Subcutaneous adipose tissue (tissue), 4 donors: ENCODE measurements around the gene BTLA. TPM values are rescaled to one million over a fixed set of nuclear protein-coding genes. Genes with fewer than 3 reads are reported as not detected.

Experiments used
- total RNA-seq, 4 donors: library from RNA; depleted of rRNA; stranded (reverse); fragments of >200 nt; gene quantifications; one replicate each; pipeline ENCODE4 v1.1.0, GENCODE V29; 2016
- TF ChIP-seq, protein P1 (sequence below): fragments of 450-650 bp; IDR thresholded peaks from one replicate; pipeline ENCODE4 v1.5.1; 2016; ENCODE audit warnings: low read depth, mild to moderate bottlenecking, control low read depth, antibody characterized with exemption, moderate library complexity

The BTLA gene
- total RNA-seq, 4 donors from 2014 or later, result 1.3 to 1.5 TPM; not detected in 2

DNA sequence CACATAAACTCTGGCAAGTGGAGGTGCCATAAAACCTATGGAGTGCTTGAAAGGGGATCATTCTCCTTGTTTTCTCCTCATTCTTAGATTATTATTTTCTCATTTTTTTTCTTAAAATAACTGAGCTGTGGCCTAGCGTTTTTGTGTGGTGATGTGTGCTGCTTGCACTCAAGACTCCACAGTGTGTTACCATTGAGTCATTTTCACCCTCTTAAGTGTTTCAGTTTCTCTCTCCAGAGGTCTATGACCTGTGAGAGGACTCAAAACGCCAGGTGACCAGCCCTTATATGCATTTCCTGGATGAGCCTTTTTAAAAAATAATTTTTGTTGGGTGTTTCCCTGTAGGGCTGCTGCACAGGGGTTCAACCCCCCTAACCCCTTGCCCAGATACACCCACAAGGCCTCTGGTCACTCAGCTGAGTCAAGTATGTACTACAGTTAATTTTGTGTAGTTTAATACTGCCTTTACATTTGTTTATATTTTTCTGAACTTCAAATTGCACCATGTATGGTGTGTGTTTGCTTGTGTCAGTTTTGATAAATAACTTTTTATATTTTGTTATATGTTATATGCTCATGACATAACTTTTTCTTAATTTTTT lies 15.4 kb upstream of the BTLA start:
- TF ChIP-seq, protein P1, sequence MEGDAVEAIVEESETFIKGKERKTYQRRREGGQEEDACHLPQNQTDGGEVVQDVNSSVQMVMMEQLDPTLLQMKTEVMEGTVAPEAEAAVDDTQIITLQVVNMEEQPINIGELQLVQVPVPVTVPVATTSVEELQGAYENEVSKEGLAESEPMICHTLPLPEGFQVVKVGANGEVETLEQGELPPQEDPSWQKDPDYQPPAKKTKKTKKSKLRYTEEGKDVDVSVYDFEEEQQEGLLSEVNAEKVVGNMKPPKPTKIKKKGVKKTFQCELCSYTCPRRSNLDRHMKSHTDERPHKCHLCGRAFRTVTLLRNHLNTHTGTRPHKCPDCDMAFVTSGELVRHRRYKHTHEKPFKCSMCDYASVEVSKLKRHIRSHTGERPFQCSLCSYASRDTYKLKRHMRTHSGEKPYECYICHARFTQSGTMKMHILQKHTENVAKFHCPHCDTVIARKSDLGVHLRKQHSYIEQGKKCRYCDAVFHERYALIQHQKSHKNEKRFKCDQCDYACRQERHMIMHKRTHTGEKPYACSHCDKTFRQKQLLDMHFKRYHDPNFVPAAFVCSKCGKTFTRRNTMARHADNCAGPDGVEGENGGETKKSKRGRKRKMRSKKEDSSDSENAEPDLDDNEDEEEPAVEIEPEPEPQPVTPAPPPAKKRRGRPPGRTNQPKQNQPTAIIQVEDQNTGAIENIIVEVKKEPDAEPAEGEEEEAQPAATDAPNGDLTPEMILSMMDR, result no peak

DNA sequence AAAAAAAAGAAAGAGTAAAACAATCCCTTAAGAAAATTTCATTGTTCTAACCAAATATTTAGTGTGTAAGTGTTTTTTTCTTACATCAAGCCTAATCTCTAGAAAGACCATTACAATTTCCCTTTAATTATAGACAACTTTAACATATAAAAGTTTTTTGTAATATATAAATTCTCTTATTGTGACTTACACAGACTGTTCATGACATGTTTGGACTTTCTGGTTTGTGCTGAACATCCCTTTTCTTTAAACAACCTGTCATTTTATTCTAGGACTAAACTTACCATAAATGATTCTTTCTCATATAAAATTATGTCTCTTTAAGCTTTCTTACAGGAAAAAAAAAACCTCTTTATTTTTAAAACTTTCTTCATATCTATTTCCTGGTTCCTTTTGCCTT lies 13.0 kb upstream of the BTLA start:
- TF ChIP-seq, protein P1, result no peak

DNA sequence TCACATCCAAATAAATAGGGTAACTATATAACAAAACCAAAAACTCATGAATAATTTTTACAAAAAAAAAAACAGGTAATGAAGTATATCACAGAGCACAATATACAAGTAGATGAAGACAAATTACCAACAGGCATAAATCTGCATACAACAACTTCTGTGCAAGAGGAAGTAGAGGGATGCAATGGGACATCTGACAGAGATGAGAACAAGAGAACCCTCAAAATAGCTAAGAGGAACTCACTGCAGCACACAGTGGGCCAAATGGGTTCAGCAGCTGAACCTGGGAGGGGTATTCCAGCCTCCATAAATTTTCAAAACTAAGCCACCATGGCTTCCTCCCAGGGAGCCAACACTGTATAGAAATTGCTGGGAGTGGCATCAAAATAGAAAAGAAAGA lies 9.6 kb upstream of the BTLA start:
- TF ChIP-seq, protein P1, result no peak

DNA sequence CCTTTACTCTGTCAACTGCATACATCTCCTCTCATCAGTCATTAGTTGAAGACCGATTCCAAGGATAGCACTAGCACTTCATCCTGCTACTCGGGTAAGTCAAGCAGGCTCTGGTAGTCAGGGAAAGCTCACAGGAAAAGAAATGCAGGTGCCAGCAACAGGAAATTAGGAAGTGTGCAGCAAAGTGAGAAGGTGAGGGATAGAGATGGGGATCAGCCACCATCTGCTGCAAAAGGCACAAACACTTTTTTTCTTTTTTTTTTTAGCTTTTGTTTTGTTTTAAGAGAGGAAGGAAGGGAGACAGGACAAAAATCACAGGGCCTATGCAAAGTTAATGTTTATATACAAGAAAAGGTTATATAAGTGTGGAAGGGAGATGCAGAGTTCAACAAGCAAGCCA lies 9.0 kb upstream of the BTLA start:
- TF ChIP-seq, protein P1, result no peak

DNA sequence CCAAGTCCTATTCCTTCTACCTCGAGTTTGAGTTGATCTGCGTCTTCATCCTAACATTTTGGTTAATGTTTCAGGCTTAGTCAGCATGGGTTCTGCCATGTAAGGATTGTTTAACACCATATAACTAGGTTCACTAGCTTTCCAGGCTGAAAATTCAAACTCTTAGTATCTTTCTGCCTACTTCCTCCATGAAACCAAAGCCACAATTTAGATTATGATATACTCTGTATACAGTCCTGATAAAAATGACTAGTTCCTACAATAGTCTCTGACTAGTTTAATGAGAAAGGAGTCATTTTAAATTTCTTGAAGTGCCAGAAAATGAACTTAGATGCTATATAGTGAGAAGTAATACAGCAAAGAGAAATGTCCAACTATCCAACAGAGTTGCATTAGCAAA lies 6.6 kb upstream of the BTLA start:
- TF ChIP-seq, protein P1, result no peak

DNA sequence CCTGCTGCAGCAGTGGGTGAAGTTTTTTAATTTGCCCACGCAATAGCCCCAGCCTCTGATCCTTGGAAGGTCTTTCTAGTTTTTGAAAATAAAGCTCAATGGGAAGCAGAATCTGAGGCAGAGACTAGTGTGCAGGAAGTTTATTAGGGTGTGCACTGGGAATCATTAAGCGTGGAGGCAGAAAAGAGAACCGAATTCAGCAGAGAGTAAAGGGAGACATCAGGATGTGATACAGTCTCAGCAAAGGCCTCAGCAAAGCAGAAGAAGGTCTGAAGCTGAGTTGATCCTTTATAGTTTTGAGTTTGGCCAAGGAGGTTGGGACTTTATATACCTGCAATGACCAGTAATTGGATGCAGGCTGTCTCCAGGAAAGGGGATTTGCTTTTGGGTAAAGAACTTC lies 4.9 kb upstream of the BTLA start:
- TF ChIP-seq, protein P1, result no peak

DNA sequence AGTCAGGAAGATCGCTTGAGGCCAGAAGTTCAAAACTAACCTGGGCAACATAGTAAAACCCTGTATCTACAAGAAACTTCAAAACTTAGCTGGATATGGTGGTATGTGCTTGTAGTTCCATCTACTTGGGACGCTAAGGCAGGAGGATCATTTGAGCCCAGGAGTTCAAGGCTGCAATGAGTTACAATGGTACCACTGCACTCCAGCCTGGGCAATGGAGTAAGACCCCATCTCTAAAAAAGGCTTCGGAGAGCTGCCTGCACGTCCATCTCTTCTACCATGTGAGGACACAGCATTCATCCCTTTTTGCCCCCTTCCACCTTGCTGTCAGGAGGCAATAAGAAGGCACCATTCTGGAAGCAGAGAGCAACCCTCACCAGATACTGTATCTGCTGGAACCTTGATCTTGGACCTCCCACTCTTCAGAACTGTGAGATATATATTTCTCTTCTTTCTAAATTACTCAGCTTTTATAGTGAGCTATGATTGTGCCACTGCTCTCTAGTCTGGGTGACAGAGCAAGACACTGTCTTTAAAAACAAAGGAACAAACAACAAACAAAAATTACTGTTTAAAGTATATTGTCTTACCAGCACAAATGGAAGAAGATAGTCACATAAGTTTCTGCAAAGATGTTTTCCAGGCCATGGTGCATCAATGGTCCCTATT lies 4.2 kb upstream of the BTLA start:
- TF ChIP-seq, protein P1, result no peak
